ENCODE results near the gene OR2V1. TPM values are rescaled to one million over a fixed set of nuclear protein-coding genes. Genes with fewer than 3 reads are reported as not detected.

Gene OR2V1
- total and polyA plus RNA-seq, 12 donors, result not detected

DNA sequence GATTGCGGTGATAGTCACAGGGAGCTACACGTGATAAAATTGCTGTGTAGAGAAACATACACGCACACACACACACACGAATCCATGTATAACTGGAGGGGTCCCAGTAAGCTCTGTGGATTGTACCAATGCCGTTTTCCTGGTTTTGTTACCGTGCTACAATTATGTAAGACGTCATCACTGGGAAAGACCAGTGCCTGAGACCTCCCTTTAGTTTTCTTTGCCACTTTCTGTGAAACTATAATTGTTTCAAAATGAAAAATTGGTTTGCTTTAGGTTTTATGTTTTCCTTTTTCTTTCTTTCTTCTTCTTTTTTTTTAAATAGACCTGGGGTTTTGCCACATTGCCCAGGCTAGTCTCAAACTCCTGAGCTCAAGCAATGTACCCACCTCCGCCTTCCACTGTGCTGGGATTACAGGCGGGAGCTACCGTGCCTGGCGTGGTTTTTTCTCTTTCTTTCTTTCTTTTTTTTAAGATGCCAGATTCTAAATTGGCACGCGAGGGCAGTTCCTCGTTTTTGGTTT is 37.7 kb upstream of the OR2V1 start:
- Histone ChIP-seq H3K4me3 (no peak overlapping the region), H3K27ac (no peak overlapping the region), H3K27me3 (peaks cover 87% of the 10 kb centered on the region), H3K9me3 (replicated peaks in 1 of 3) (no peaks in the 10 kb centered on the region), H3K4me1 (replicated peaks in 1 of 2) (no peaks in the 10 kb centered on the region), H3K36me3 (replicated peaks in 1 of 2) (no peaks in the 10 kb centered on the region)
- TF ChIP-seq, protein P1, sequence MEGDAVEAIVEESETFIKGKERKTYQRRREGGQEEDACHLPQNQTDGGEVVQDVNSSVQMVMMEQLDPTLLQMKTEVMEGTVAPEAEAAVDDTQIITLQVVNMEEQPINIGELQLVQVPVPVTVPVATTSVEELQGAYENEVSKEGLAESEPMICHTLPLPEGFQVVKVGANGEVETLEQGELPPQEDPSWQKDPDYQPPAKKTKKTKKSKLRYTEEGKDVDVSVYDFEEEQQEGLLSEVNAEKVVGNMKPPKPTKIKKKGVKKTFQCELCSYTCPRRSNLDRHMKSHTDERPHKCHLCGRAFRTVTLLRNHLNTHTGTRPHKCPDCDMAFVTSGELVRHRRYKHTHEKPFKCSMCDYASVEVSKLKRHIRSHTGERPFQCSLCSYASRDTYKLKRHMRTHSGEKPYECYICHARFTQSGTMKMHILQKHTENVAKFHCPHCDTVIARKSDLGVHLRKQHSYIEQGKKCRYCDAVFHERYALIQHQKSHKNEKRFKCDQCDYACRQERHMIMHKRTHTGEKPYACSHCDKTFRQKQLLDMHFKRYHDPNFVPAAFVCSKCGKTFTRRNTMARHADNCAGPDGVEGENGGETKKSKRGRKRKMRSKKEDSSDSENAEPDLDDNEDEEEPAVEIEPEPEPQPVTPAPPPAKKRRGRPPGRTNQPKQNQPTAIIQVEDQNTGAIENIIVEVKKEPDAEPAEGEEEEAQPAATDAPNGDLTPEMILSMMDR (IDR thresholded peaks at IDR 0.05), result no peak
- TF ChIP-seq POLR2A (IDR thresholded peaks at IDR 0.05), result no peak
- WGBS, 4 donors, result 30 to 47% (median 34%) methylated on average over 14 of the region's 14 CpGs
- DNase-seq, result no peak
- intact Hi-C loops (cut with DNase I), result no loop called here

DNA sequence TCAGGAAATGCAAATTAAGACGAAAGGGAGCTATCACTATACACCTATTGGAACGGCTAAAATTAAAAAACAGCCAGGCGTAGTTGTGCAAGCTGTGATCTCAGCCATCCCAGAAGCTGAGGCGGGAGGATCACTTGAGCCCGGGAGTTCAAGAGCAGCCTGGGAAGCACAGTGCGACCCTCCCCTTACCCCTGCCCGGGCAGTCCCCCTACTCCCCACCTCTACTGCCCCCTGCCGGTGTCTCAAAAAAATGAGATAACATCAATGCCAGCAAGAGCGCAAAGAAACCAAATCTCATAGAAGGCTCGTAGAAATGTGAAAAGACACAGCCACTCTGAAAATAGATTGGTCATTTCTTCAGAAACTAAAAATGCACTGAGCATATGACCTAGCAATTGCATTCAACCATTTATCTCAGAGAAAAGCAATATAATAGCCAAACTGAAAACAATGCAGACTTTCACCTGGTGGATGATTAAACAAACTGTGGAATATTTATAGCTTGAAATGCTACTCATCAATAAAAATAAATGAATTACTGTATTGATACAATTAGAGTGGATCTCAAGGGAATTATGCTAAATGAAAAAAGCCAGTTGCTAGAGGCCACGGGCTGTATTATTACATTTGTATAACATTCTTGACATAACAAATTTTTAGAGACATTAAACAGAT is 37.0 kb upstream of the OR2V1 start:
- WGBS, 4 donors, result 14 to 16% (median 15%) methylated on average over 11 of the region's 11 CpGs
- Histone ChIP-seq H3K4me3 (no peak overlapping the region), H3K9me3 (replicated peaks in 1 of 3) (no peaks in the 10 kb centered on the region), H3K4me1 (replicated peaks in 1 of 2) (no peaks in the 10 kb centered on the region), H3K27ac (no peak overlapping the region), H3K27me3 (peaks cover 80% of the 10 kb centered on the region), H3K36me3 (replicated peaks in 1 of 2) (no peaks in the 10 kb centered on the region)
- DNase-seq, result no peak
- intact Hi-C loops (cut with DNase I), result no loop called here
- no peak for TF ChIP-seq POLR2A (IDR thresholded peaks at IDR 0.05)
- TF ChIP-seq, protein P1 (IDR thresholded peaks at IDR 0.05), result no peak

DNA sequence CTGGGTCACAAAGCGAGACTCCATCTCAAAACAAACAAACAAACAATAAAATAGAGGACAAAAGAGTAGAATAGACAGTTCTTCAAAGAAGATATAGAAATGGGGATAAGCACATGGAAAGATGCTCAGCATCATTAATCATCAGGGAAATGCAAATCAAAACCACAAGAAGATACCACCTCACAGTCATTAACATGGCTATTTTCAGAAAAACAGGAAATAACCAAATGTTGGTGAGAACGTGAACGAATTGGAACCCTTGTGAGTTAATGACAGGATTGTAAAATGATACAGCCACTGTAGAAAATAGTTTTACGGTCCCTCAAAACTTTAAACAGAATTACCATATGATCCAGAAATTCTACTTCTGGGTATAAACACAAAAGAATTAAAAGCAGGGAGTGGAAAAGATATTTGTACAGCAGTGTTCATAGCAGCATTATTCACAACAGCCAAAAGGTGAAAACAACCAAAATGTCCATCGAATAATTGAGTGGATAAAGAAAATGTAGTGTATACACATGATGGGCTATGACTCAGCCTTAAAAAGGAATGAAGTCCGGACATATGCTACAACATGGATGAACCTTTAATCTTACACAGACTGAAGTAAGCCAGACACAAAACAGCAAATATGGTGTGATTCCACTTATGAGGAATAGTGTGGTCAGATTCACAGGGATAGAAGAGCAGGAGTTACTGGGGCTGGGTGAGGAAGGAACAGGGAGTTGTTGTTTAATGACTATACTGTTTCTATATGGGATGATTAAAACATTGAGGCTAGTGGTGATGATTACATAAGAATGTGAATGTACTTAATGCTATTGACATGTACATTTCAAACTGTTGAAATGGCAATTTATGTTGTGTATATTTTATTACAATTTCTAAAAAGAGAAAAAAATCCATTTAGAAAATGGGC is 36.1 kb upstream of the OR2V1 start:
- H3K9me3 ChIP-seq (replicated peaks in 1 of 3), result no peaks in the 10 kb centered on the region
- H3K4me3 ChIP-seq, result no peak overlapping the region
- DNase-seq, result no peak
- H3K4me1 ChIP-seq (replicated peaks in 1 of 2), result no peaks in the 10 kb centered on the region
- 62 to 71% (median 63%) methylated on average over 6 of the region's 6 CpGs for WGBS, 4 donors
- H3K27me3 ChIP-seq, result peaks cover 71% of the 10 kb centered on the region
- no peak for TF ChIP-seq POLR2A (IDR thresholded peaks at IDR 0.05)
- TF ChIP-seq, protein P1 (IDR thresholded peaks at IDR 0.05), result no peak
- intact Hi-C loops (cut with DNase I), result no loop called here
- no peak overlapping the region for H3K27ac ChIP-seq
- H3K36me3 ChIP-seq (replicated peaks in 1 of 2), result no peaks in the 10 kb centered on the region
